GM18868 (cell line): ENCODE measurements around the gene HSF2BP.
"Not testable (repeated sequence)": the region's sequence is repeated elsewhere in the genome, so short reads cannot be mapped to it uniquely, and the experiment has no call there.

Experiments
- ATAC-seq: cut with Tn5 transposase; IDR thresholded peaks from one replicate; pipeline ENCODE4 v1.9.1; 2021; ENCODE audit warnings: mild to moderate bottlenecking, moderate library complexity; ENCODE audit not compliant: unreplicated experiment

The HSF2BP gene

GRCh38 chr21:43479197-43479596 lies 180.1 kb downstream of the HSF2BP start:
- ATAC-seq: not testable (repeated sequence)
